Liver (tissue), 3 donors: ENCODE measurements around the gene LHPP.

Experiments
- FOXA1 ChIP-seq: IDR thresholded peaks from 2 replicates; pipeline ENCODE4 v1.6.1; 2016; ENCODE audit warnings: antibody characterized with exemption
- GABPA ChIP-seq, 2 donors: IDR thresholded peaks in 1 of 2; conservative IDR thresholded peaks in 1 of 2; 2 replicates each; pipeline ENCODE4 v1.6.1; 2016; ENCODE audit warnings: antibody characterized with exemption in 2 of 2, mild to moderate bottlenecking in 1 of 2, moderate library complexity in 1 of 2
- JUND ChIP-seq, 2 donors: IDR thresholded peaks; 2 replicates each; pipeline ENCODE4 v1.6.1; 2016; ENCODE audit warnings: antibody characterized with exemption in 2 of 2
- TF ChIP-seq, protein P1 (sequence below): fragments of 150-350 bp; IDR thresholded peaks from 2 replicates; pipeline ENCODE4 v1.5.1; 2017; ENCODE audit warnings: improper control_type of control experiment, low read depth, low read length; ENCODE audit not compliant: missing input control
- TF ChIP-seq, protein P2 (sequence below): IDR thresholded peaks from 2 replicates; pipeline ENCODE4 v1.6.1; 2016; ENCODE audit warnings: antibody characterized with exemption
- TF ChIP-seq, protein P3 (sequence below): IDR thresholded peaks from 2 replicates; pipeline ENCODE4 v1.6.1; 2016; ENCODE audit warnings: antibody characterized with exemption
- donor health status: healthy.
- donor health status: healthy.

DNA sequence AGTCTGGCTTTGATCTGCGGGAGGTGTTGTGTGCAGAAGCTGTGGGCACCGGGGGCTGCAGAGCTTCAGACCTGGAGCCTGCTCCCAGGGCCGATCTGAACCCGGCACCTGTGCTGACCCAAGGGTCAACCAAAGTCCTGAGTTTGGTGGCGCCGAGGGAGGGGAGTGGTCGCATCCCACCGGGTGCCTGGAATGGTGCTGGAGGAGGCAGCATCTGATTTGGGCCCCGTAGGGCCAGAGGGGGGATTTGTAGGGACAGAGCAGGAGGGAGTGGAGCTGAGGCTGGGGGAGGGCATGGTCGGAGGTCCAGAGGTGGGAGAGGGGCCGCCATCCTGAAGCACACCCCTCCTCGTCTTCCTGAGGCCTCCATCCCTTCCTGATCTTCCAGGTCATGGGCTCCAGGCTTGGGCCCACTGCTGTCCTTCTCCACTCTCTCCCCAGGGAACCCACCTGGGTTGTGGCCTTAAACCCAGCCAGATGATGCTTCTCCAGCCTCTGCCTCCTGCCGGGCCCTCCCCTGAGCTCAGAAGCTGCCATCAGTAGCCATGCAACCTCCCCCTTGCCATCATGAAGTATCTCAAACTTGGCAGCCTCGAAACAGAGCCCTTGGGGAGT, 112.9 kb downstream of the LHPP start:
- TF ChIP-seq, protein P1, sequence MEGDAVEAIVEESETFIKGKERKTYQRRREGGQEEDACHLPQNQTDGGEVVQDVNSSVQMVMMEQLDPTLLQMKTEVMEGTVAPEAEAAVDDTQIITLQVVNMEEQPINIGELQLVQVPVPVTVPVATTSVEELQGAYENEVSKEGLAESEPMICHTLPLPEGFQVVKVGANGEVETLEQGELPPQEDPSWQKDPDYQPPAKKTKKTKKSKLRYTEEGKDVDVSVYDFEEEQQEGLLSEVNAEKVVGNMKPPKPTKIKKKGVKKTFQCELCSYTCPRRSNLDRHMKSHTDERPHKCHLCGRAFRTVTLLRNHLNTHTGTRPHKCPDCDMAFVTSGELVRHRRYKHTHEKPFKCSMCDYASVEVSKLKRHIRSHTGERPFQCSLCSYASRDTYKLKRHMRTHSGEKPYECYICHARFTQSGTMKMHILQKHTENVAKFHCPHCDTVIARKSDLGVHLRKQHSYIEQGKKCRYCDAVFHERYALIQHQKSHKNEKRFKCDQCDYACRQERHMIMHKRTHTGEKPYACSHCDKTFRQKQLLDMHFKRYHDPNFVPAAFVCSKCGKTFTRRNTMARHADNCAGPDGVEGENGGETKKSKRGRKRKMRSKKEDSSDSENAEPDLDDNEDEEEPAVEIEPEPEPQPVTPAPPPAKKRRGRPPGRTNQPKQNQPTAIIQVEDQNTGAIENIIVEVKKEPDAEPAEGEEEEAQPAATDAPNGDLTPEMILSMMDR, result no peak
- TF ChIP-seq JUND (IDR thresholded peaks at IDR 0.05) (no peak), FOXA1 (no peak), GABPA (IDR thresholded peaks at IDR 0.05 in 1 of 2, conservative IDR thresholded peaks at IDR 0.05 in 1 of 2) (no peak)
- TF ChIP-seq, protein P2, sequence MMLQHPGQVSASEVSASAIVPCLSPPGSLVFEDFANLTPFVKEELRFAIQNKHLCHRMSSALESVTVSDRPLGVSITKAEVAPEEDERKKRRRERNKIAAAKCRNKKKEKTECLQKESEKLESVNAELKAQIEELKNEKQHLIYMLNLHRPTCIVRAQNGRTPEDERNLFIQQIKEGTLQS, result no peak
- TF ChIP-seq, protein P3, sequence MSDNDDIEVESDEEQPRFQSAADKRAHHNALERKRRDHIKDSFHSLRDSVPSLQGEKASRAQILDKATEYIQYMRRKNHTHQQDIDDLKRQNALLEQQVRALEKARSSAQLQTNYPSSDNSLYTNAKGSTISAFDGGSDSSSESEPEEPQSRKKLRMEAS, result no peak
